ENCODE results near the gene SORBS1.

The SORBS1 gene

GRCh38 chr10:95416973-95417372 lies 144.2 kb downstream of the SORBS1 start:
- Mint-ChIP-seq H3K4me1 (peaks cover 1 to 14% of the 10 kb centered on the region in 2 donors), H3K4me3 (no peak overlapping the region), H3K27ac (no peak overlapping the region), H3K9me3 (no peaks in the 10 kb centered on the region), H3K36me3 (no peaks in the 10 kb centered on the region), H3K27me3 (peaks cover 0 to 6% of the 10 kb centered on the region in 2 donors)
- no peak for DNase-seq
- ATAC-seq (replicated peaks), result no peak

GRCh38 chr10:95416270-95416669 lies 144.9 kb downstream of the SORBS1 start:
- no peak overlapping the region for H3K4me3 Mint-ChIP-seq
- H3K9me3 Mint-ChIP-seq, result no peaks in the 10 kb centered on the region
- no peak for ATAC-seq (replicated peaks)
- peaks cover 0 to 6% of the 10 kb centered on the region in 2 donors for H3K27me3 Mint-ChIP-seq
- no peak for DNase-seq
- H3K36me3 Mint-ChIP-seq, result no peaks in the 10 kb centered on the region
- peaks cover 1 to 14% of the 10 kb centered on the region in 2 donors for H3K4me1 Mint-ChIP-seq
- no peak overlapping the region for H3K27ac Mint-ChIP-seq

GRCh38 chr10:95415621-95416031 lies 145.5 kb downstream of the SORBS1 start:
- DNase-seq (no peak), ATAC-seq (replicated peaks) (no peak)
- Mint-ChIP-seq H3K9me3 (no peaks in the 10 kb centered on the region), H3K4me3 (no peak overlapping the region), H3K27me3 (peaks cover 0 to 6% of the 10 kb centered on the region in 2 donors), H3K27ac (no peak overlapping the region), H3K36me3 (no peaks in the 10 kb centered on the region), H3K4me1 (peaks cover 1 to 14% of the 10 kb centered on the region in 2 donors)

- Mint-ChIP-seq H3K4me1 (peaks cover 1 to 14% of the 10 kb centered on the region in 2 donors), H3K9me3 (no peaks in the 10 kb centered on the region), H3K27me3 (peaks cover 0 to 9% of the 10 kb centered on the region in 2 donors), H3K27ac (no peak overlapping the region), H3K4me3 (no peak overlapping the region), H3K36me3 (no peaks in the 10 kb centered on the region)
- no peak for ATAC-seq (replicated peaks)
- no peak for DNase-seq
These were observed 146.2 kb downstream of the SORBS1 start for GRCh38 chr10:95414844-95415485.

- ATAC-seq (replicated peaks) (no peak), DNase-seq (no peak)
- no peak overlapping the region for H3K4me3 Mint-ChIP-seq
- peaks cover 0 to 9% of the 10 kb centered on the region in 2 donors for H3K27me3 Mint-ChIP-seq
- H3K9me3 Mint-ChIP-seq, result no peaks in the 10 kb centered on the region
- no peak overlapping the region for H3K27ac Mint-ChIP-seq
- H3K36me3 Mint-ChIP-seq, result no peaks in the 10 kb centered on the region
- peaks cover 1 to 14% of the 10 kb centered on the region in 2 donors for H3K4me1 Mint-ChIP-seq
These were observed 146.9 kb downstream of the SORBS1 start for GRCh38 chr10:95414016-95414830.

- DNase-seq (no peak), ATAC-seq (replicated peaks) (no peak)
These were observed 147.6 kb downstream of the SORBS1 start for GRCh38 chr10:95413588-95413987.

GRCh38 chr10:95411635-95412034 lies 149.5 kb downstream of the SORBS1 start:
- H3K4me3 Mint-ChIP-seq, result no peak overlapping the region
- H3K9me3 Mint-ChIP-seq, result no peaks in the 10 kb centered on the region
- H3K36me3 Mint-ChIP-seq, result no peaks in the 10 kb centered on the region
- H3K27me3 Mint-ChIP-seq, result peaks cover 0 to 9% of the 10 kb centered on the region in 2 donors
- ATAC-seq (replicated peaks) (no peak), DNase-seq (no peak)
- no peak overlapping the region for H3K27ac Mint-ChIP-seq
- peaks cover 1 to 14% of the 10 kb centered on the region in 2 donors for H3K4me1 Mint-ChIP-seq

More at GRCh38 chr10:95413588-95413987, 147.6 kb downstream of the SORBS1 start:
- Mint-ChIP-seq H3K4me3 (no peak overlapping the region), H3K9me3 (no peaks in the 10 kb centered on the region), H3K27me3 (peaks cover 0 to 9% of the 10 kb centered on the region in 2 donors), H3K27ac (no peak overlapping the region), H3K4me1 (peaks cover 1 to 14% of the 10 kb centered on the region in 2 donors), H3K36me3 (no peaks in the 10 kb centered on the region)

GRCh38 chr10:95408983-95409873 lies 151.9 kb downstream of the SORBS1 start:
- no peaks in the 10 kb centered on the region for H3K9me3 Mint-ChIP-seq
- H3K4me1 Mint-ChIP-seq, result peaks cover 1 to 14% of the 10 kb centered on the region in 2 donors
- DNase-seq, result no peak
- no peak for ATAC-seq (replicated peaks)
- H3K27me3 Mint-ChIP-seq, result peaks cover 0 to 11% of the 10 kb centered on the region in 2 donors
- no peak overlapping the region for H3K4me3 Mint-ChIP-seq
- H3K27ac Mint-ChIP-seq, result no peak overlapping the region
- no peaks in the 10 kb centered on the region for H3K36me3 Mint-ChIP-seq

- no peak for ATAC-seq (replicated peaks)
- Mint-ChIP-seq H3K4me3 (no peak overlapping the region), H3K9me3 (no peaks in the 10 kb centered on the region), H3K4me1 (peaks cover 1 to 9% of the 10 kb centered on the region in 2 donors), H3K27me3 (peaks cover 5 to 7% of the 10 kb centered on the region in 2 donors), H3K36me3 (no peaks in the 10 kb centered on the region), H3K27ac (no peak overlapping the region)
- DNase-seq, result no peak
These were observed 152.8 kb downstream of the SORBS1 start for GRCh38 chr10:95408148-95408960.

- DNase-seq (no peak), ATAC-seq (replicated peaks) (no peak)
- no peaks in the 10 kb centered on the region for H3K36me3 Mint-ChIP-seq
- peaks cover 5 to 7% of the 10 kb centered on the region in 2 donors for H3K27me3 Mint-ChIP-seq
- H3K9me3 Mint-ChIP-seq, result no peaks in the 10 kb centered on the region
- peaks cover under 1 to 2% of the 10 kb centered on the region in 2 donors for H3K4me1 Mint-ChIP-seq
- no peak overlapping the region for H3K4me3 Mint-ChIP-seq
- no peak overlapping the region for H3K27ac Mint-ChIP-seq
These were observed 153.6 kb downstream of the SORBS1 start for GRCh38 chr10:95407546-95407945.

- no peak overlapping the region for H3K27ac Mint-ChIP-seq
- DNase-seq, result no peak
- H3K4me3 Mint-ChIP-seq, result no peak overlapping the region
- H3K27me3 Mint-ChIP-seq, result peaks cover 5 to 7% of the 10 kb centered on the region in 2 donors
- no peaks in the 10 kb centered on the region for H3K36me3 Mint-ChIP-seq
- peak; percentile 29 to 52 for ATAC-seq (replicated peaks)
- no peaks in the 10 kb centered on the region for H3K4me1 Mint-ChIP-seq
- no peaks in the 10 kb centered on the region for H3K9me3 Mint-ChIP-seq
These were observed 154.4 kb downstream of the SORBS1 start for GRCh38 chr10:95406651-95407280.

GRCh38 chr10:95405655-95406054 lies 155.5 kb downstream of the SORBS1 start:
- Mint-ChIP-seq H3K27me3 (peaks cover 5 to 7% of the 10 kb centered on the region in 2 donors), H3K4me3 (no peak overlapping the region), H3K36me3 (no peaks in the 10 kb centered on the region), H3K27ac (no peak overlapping the region), H3K9me3 (no peaks in the 10 kb centered on the region), H3K4me1 (no peaks in the 10 kb centered on the region)
- no peak for DNase-seq
- ATAC-seq (replicated peaks), result no peak

GRCh38 chr10:95404864-95405263 lies 156.3 kb downstream of the SORBS1 start:
- Mint-ChIP-seq H3K27ac (no peak overlapping the region), H3K27me3 (peaks cover 4 to 5% of the 10 kb centered on the region in 2 donors), H3K9me3 (no peaks in the 10 kb centered on the region), H3K36me3 (no peaks in the 10 kb centered on the region), H3K4me1 (no peaks in the 10 kb centered on the region), H3K4me3 (no peak overlapping the region)
- no peak for DNase-seq
- no peak for ATAC-seq (replicated peaks)

Data from stimulated activated naive B cell treated with anti-CD40 and anti-IgM and Interleukin-4, amounts not matched to agents 10 μg/mL and 1 μg/mL and 100 μg/mL, for 72 hours (primary cell).